ENCODE data around the gene CTNNA1. TPM values are rescaled to one million over a fixed set of nuclear protein-coding genes. Genes with fewer than 3 reads are reported as not detected.

The CTNNA1 gene
- total and polyA plus RNA-seq, 2 donors (not counting 3 experiments of a cell fraction or from before 2014, with no cell fraction given), result 156 to 394 TPM

- H3K27ac ChIP-seq (ENCODE audit: insufficient read depth, low read depth, low read length), result no peak overlapping the region
- no TSS peak for BruUV-seq (replicated peaks)
- H3K27me3 ChIP-seq (ENCODE audit: control insufficient read depth in 2 of 2, insufficient read depth in 2 of 2, low read length in 2 of 2), result peaks cover 5% of the 10 kb centered on the region in 2 experiments
- no peak overlapping the region for H3K4me2 ChIP-seq (ENCODE audit: insufficient read depth, low read length)
- DNase-seq (ENCODE audit: low read depth, low spot score) (peak; percentile 30), FAIRE-seq (no peak)
- ChIA-PET CTCF (interaction anchor here (0.9 to 1.8 kb wide), 10 partner anchors 10 to 149 kb away, joined by 3 to 10 read pairs (median 5); no protein-coding TSS in a partner anchor), POLR2A (no interaction called here)
- no peaks in the 10 kb centered on the region for H4K20me1 ChIP-seq (replicated peaks; ENCODE audit: control insufficient read depth, extremely low read depth, insufficient read depth, low read length)
- dilution Hi-C loops (cut with MboI; ENCODE audit: extremely low pct_ligation_motif_present, low sequenced_read_pairs) (no loop called here), intact Hi-C loops (cut with micrococcal nuclease) (no loop called here)
- no peaks in the 10 kb centered on the region for H3K36me3 ChIP-seq (ENCODE audit: control insufficient read depth in 2 of 2, extremely low read depth in 1 of 2, insufficient read depth in 2 of 2, low read length in 2 of 2)
- H3K4me3 ChIP-seq (replicated peaks in 1 of 3; ENCODE audit: insufficient read depth in 1 of 3, low read depth in 1 of 3, low read length in 3 of 3), result no peak overlapping the region
- H3K9me3 ChIP-seq (replicated peaks; ENCODE audit: control insufficient read depth, insufficient read depth, low read length), result no peaks in the 10 kb centered on the region
- no peaks in the 10 kb centered on the region for H3K9me1 ChIP-seq (replicated peaks; ENCODE audit: control insufficient read depth, extremely low read depth, insufficient read depth, low read length)
- no peaks in the 10 kb centered on the region for H3K79me2 ChIP-seq (ENCODE audit: control insufficient read depth, insufficient read depth, low read length)
- H3K4me1 ChIP-seq (ENCODE audit: control insufficient read depth, extremely low read depth, insufficient read depth, low read length), result no peaks in the 10 kb centered on the region
- TF ChIP-seq, protein P1, sequence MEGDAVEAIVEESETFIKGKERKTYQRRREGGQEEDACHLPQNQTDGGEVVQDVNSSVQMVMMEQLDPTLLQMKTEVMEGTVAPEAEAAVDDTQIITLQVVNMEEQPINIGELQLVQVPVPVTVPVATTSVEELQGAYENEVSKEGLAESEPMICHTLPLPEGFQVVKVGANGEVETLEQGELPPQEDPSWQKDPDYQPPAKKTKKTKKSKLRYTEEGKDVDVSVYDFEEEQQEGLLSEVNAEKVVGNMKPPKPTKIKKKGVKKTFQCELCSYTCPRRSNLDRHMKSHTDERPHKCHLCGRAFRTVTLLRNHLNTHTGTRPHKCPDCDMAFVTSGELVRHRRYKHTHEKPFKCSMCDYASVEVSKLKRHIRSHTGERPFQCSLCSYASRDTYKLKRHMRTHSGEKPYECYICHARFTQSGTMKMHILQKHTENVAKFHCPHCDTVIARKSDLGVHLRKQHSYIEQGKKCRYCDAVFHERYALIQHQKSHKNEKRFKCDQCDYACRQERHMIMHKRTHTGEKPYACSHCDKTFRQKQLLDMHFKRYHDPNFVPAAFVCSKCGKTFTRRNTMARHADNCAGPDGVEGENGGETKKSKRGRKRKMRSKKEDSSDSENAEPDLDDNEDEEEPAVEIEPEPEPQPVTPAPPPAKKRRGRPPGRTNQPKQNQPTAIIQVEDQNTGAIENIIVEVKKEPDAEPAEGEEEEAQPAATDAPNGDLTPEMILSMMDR (IDR thresholded peaks at IDR 0.05; ENCODE audit: extremely low read depth in 1 of 2, insufficient read depth in 1 of 2, low read depth in 1 of 2, low read length in 2 of 2), result no peak
- H2AFZ ChIP-seq (ENCODE audit: low read depth, low read length), result no peak overlapping the region
- H3K9ac ChIP-seq (replicated peaks; ENCODE audit: extremely low read depth, insufficient read depth, low read length), result no peak overlapping the region
These were observed 28.6 kb upstream of the CTNNA1 start for GRCh38 chr5:138724470-138725146.

DNA sequence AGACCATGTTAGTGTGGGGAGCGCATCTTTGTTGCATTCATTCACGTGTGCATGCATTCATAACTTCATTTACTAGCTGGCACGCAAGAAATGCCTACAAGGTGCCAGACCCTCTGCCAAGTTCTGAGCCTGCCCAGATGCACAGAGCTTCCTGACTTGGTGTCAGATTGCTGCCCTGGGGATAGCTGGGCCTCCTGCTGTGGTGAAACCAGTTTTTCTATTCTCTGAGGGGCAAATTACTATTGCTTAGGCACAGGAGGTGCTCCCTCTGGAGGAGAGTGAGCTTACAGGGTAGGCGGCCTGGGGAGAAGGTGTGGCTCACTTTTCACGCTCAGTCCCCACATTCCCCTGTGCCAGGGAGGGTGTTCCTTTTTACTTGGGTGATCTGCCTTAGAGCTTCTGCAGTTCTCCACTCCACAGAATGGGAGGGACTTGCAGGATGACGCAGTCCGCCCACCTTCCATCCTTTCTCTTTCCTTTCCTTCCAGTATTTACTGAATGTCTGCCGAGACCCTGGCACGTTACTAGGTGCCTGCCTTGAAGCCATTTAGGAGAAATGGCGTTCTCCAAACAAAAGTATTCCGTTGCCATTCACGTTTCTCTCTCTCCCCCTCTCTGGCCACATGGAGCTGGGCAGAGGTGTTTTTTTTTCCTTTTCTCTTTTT lies 27.9 kb upstream of the CTNNA1 start:
- no peak overlapping the region for H3K9ac ChIP-seq (replicated peaks; ENCODE audit: extremely low read depth, insufficient read depth, low read length)
- H3K9me3 ChIP-seq (replicated peaks; ENCODE audit: control insufficient read depth, insufficient read depth, low read length), result no peaks in the 10 kb centered on the region
- no peaks in the 10 kb centered on the region for H3K9me1 ChIP-seq (replicated peaks; ENCODE audit: control insufficient read depth, extremely low read depth, insufficient read depth, low read length)
- H3K79me2 ChIP-seq (ENCODE audit: control insufficient read depth, insufficient read depth, low read length), result no peaks in the 10 kb centered on the region
- no TSS peak for BruUV-seq (replicated peaks)
- no peak for FAIRE-seq
- H3K36me3 ChIP-seq (ENCODE audit: control insufficient read depth in 2 of 2, extremely low read depth in 1 of 2, insufficient read depth in 2 of 2, low read length in 2 of 2), result no peaks in the 10 kb centered on the region
- no peak overlapping the region for H3K4me2 ChIP-seq (ENCODE audit: insufficient read depth, low read length)
- H3K4me3 ChIP-seq (replicated peaks in 1 of 3; ENCODE audit: insufficient read depth in 1 of 3, low read depth in 1 of 3, low read length in 3 of 3), result no peak overlapping the region
- TF ChIP-seq, protein P1 (IDR thresholded peaks at IDR 0.05; ENCODE audit: extremely low read depth in 1 of 2, insufficient read depth in 1 of 2, low read depth in 1 of 2, low read length in 2 of 2), result peak in 1 of 2 donors; percentile 40
- no peak for TF ChIP-seq MAX (IDR thresholded peaks at IDR 0.05; ENCODE audit: insufficient read depth, insufficient read length)
- POLR2A ChIA-PET, result interaction anchor here (0.6 kb wide), 1 partner anchor 149 kb away, joined by 5 read pairs; no protein-coding TSS in a partner anchor
- no peaks in the 10 kb centered on the region for H4K20me1 ChIP-seq (replicated peaks; ENCODE audit: control insufficient read depth, extremely low read depth, insufficient read depth, low read length)
- CTCF ChIA-PET, result interaction anchor here (0.8 to 1.8 kb wide), 11 partner anchors 10 to 149 kb away, joined by 3 to 10 read pairs (median 5); no protein-coding TSS in a partner anchor
- peak; percentile 42 for DNase-seq (ENCODE audit: low read depth, low spot score)
- dilution Hi-C loops (cut with MboI; ENCODE audit: extremely low pct_ligation_motif_present, low sequenced_read_pairs), result no loop called here
- no peaks in the 10 kb centered on the region for H3K4me1 ChIP-seq (ENCODE audit: control insufficient read depth, extremely low read depth, insufficient read depth, low read length)
- H2AFZ ChIP-seq (ENCODE audit: low read depth, low read length), result peak overlapping the region; percentile 41
- intact Hi-C loops (cut with micrococcal nuclease), result no loop called here
- H3K27me3 ChIP-seq (ENCODE audit: control insufficient read depth in 2 of 2, insufficient read depth in 2 of 2, low read length in 2 of 2), result peaks cover 5% of the 10 kb centered on the region in 2 experiments
- no peak overlapping the region for H3K27ac ChIP-seq (ENCODE audit: insufficient read depth, low read depth, low read length)

Data from endothelial cell of umbilical vein (primary cell).